Measurements from ENCODE around the gene TAS2R60.
"Not testable (repeated sequence)": the region's sequence is repeated elsewhere in the genome, so short reads cannot be mapped to it uniquely, and the experiment has no call there.

TAS2R60 gene

DNA sequence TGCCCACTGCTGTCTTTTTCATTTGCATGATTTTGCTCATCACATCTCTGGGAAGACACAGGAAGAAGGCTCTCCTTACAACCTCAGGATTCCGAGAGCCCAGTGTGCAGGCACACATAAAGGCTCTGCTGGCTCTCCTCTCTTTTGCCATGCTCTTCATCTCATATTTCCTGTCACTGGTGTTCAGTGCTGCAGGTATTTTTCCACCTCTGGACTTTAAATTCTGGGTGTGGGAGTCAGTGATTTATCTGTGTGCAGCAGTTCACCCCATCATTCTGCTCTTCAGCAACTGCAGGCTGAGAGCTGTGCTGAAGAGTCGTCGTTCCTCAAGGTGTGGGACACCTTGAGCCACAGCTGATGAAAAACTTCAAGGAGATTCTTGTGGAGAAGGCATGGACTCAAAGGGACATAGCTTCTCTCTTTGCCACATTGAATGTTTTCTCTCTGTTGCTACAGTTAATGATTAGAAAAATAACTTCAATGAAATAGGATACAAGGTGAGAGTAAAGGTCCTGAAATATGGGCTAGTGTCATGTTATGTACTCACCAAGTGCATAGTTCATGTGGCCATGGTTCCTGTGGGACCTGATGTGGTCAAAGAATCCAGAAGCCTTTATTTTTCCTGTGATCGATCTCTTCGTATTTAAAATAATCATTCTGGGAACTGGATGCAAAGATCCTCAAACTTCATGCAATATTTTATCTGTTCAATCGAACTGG is 970 bp downstream of the TAS2R60 start:
- no peak for DNase-seq (ENCODE audit: low spot score)

DNA sequence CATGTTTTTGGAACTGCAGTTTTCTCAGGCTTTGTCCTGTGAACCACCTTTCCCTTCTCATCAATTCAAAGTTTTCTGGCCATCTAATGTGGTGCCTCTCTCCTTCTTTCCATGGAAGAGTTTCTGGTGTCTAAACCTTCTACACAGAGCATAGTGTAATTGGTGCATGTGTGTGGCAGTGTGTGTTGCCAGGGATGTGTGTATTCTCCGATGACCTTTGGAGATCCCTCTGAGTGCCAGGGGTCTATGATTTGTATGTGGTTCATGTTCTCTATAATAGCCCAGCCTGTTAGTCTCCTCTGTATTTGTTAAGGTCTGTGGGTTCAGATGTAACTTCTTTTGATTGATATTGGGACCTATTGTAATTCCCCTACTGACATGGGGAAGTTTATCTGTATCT is 1.5 kb downstream of the TAS2R60 start:
- no peak for DNase-seq (ENCODE audit: low spot score)

DNA sequence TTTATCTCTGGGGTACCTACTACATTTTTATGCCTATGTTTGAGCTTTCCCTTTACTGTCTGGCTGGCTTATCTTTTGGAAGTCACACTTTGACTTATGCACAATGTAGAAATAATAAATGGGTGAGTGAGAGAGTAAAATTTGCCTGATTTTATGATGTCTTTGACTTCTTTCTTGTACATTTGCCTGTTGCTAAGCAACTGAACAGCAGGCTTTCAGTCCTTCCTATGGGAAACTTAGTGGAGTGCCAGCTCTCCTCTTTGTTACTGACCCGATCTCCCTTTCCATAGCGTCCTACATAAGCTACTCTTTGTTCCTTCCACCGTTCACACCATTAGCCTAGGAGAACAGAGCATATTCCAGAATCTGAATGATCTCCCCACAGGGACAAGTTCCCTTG is 4.2 kb downstream of the TAS2R60 start:
- DNase-seq (ENCODE audit: low spot score) = no peak

DNA sequence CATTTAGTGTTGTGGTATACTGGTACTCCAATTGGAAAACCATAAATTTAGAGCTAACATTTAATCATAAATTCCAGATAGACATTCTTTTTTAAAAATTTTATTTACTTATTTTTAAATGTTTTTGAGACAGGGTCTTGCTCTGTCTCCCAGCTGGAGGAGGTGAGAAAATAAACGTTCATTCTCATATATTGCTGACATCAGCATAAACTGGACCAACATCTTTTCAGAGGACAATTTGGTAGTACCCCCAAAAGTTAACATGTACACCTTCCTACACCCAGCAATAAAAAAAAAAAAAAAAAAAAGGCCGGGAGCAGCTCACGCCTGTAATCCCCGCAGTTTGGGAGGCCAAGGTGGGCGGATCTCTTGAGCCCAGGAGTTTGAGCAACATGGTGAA is 5.2 kb downstream of the TAS2R60 start:
- DNase-seq (ENCODE audit: low spot score) = no peak

DNA sequence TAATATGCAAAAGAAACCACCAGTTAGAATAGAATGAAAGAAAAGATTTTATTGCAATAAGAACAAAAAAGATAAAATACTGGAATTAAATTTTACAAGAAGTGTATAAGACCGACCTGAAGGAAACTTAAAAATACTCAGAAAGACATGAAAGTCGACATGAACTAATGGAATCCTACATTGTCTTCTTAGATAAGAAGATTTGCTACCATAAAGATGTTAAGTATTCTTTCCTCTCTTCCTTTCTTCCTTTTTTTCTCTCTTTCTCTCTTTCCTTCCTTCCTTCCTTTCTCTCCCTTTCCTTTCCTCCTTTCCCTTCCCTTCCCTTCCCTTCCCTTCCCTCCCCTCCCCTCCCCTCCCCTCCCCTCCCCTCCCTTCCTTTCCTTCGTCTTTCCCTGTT is 6.5 kb downstream of the TAS2R60 start:
- no peak for DNase-seq (ENCODE audit: low spot score)

GRCh38 chr7:143451122-143451521 is 7.9 kb downstream of the TAS2R60 start:
- no peak for DNase-seq (ENCODE audit: low spot score)

GRCh38 chr7:143451746-143452145 is 8.5 kb downstream of the TAS2R60 start:
- no peak for DNase-seq (ENCODE audit: low spot score)

DNA sequence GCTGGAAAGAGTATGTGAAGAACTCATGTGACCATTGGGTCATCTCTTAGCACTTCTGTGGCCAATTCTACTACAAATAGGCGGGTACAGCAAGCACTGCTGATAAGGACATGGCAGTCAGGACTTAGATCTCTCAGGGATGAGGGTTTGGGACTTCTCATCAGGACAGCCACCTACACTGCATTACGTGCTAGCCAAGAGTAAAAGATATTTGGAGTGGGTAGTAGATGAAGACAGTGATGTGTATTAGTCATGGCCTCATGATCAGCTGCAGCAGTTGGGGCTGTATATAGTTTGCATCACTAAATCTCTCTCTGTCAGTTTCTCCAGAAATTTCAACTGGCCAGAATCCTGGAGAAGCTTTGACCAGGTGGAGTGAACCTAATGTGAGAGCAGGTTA is 9.2 kb downstream of the TAS2R60 start:
- DNase-seq (ENCODE audit: low spot score) = no peak

GRCh38 chr7:143454091-143454680 is 10.9 kb downstream of the TAS2R60 start:
- no peak for DNase-seq (ENCODE audit: low spot score)

DNA sequence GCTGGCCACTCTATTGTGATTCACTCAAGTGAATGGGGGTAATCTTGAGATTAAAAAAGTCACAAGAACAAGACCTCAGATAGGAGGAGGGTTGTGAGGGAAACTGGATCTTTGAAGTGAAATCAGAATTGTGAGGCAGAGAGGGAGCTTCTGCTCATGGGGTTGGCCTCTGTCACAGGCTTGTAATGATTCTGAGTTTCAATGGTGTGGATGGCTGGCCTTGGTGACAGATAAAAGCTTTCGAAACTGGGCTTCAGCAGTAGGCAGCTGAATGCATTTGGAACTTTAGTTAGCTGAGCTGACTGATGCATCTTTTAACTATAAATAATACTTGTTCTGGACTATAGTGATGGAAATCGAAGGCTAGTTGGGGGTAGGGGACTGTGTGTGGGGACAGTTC is 12.2 kb downstream of the TAS2R60 start:
- DNase-seq (ENCODE audit: low spot score) = no peak

GRCh38 chr7:143455942-143456341 is 12.7 kb downstream of the TAS2R60 start:
- DNase-seq (ENCODE audit: low spot score) = no peak

- no peak for DNase-seq (ENCODE audit: low spot score)
Measured at GRCh38 chr7:143456992-143457793, 13.9 kb downstream of the TAS2R60 start.

GRCh38 chr7:143458263-143458662 is 15.0 kb downstream of the TAS2R60 start:
- no peak for DNase-seq (ENCODE audit: low spot score)

DNA sequence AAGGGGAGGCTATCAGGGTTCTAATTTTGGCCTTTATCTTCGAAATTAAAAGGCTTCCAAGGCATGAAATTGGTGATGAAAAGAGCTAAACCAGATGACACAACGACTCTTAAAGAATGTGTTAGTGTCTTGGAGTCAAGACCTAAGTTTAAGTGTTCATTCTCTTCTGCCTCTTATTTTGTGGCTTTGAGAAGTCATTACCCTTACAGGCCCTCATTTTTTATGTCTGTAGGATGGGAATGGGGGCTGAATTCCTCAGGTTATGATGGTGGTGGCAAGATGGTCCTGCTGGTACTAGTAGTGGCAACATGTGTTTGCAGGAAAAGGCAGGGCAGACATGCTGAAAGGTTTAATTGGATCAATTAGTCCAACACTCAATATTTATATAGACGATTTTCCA is 15.4 kb downstream of the TAS2R60 start:
- DNase-seq (ENCODE audit: low spot score) = no peak

DNA sequence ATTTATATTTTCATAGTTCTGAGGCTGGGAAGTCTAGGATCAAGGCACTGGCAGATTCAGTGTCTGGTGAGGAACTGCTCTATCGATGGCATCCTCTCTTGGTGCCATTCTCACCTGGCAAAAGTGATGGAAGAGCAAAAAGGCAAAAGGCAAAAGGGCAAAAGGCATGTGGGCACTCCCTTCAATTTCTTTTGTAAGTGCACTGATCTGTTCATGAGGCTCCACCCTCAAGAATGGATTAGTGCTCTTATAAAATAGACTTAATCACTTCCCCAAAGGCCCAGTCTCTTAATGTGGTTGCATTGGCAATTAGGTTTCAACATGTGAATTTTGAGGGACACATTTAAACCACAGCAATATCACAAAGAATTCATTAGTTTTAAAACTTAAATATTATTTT is 16.1 kb downstream of the TAS2R60 start:
- no peak for DNase-seq (ENCODE audit: low spot score)

GRCh38 chr7:143460271-143460979 is 17.2 kb downstream of the TAS2R60 start:
- no peak for DNase-seq (ENCODE audit: low spot score)

GRCh38 chr7:143462045-143462444 is 18.8 kb downstream of the TAS2R60 start:
- no peak for DNase-seq (ENCODE audit: low spot score)

- no peak for DNase-seq (ENCODE audit: low spot score)
Measured at GRCh38 chr7:143463556-143463955, 20.3 kb downstream of the TAS2R60 start.

- DNase-seq (ENCODE audit: low spot score) = no peak
Measured at GRCh38 chr7:143463957-143464356, 20.7 kb downstream of the TAS2R60 start.

DNA sequence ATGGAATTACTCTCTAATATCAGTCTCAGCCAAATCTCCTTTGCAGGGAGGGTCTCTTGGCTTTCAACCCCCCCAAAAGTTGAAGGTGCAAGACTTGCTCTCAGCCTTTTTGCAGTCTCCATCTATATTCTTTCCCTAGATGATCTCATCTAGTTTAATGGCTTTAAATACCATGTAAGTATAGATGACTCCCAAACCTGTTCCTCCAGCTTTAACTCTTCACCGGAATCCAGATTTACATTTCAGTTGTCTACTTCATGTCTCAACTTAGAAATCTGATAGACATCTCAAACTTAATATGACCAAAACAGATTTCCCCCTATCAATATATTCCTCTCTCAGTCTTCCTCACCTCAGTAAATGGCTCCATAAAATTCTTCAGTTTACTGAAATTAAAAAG is 24.5 kb downstream of the TAS2R60 start:
- no peak for DNase-seq (ENCODE audit: low spot score)

DNA sequence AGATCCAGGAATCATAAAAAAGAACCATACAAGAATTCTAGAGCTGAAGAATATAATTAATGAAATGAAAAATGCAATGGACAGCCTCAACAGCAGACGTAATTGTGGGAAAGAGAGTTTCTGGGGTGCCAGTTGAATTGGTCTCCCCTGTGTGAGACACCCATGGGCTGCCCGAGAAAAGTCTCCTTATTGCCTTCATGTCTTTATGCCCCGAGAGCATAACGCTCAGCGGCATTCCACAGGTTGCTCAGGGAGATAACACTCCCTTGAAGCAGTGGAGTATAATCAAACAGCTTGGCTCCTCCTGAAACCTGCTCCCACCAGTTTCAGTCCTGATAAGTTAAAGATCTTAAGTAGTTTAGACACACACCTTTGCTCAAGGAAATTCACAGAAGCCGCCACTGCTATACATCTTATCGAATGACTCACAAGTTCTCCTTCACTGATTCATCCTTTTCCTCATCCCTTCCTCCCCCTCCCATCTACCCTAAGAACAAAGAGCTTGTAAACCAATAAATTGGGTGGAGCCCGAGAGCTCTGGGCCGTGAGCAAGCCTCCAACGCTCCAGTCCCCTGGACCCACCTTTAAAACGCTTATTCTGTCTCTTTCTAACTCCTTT is 28.9 kb downstream of the TAS2R60 start:
- DNase-seq (ENCODE audit: low spot score) = not testable (repeated sequence)

GRCh38 chr7:143477501-143478150 is 34.4 kb downstream of the TAS2R60 start, which contains the start of gene TAS2R41:
Gene TAS2R41 (plus strand): TSS chr7:143477873. CDS start chr7:143477873, 0 bp downstream.
- DNase-seq (ENCODE audit: low spot score) = no peak

Measured in ecto neural progenitor cell (in vitro differentiated cells).